CD4-positive, alpha-beta T cell treated with Interleukin-21 for 1 hour (primary cell): ENCODE data around the gene LRRK1.
A peak's percentile ranks its signal among the peaks of the same experiment; 100 is the strongest.

ENCODE experiments used
- DNase-seq: peaks from one replicate; pipeline ENCODE4 v3.0.0-alpha.2; 2020

Gene LRRK1

GRCh38 chr15:100939791-100940190 is 20.6 kb downstream of the LRRK1 start:
- DNase-seq: no peak

DNA sequence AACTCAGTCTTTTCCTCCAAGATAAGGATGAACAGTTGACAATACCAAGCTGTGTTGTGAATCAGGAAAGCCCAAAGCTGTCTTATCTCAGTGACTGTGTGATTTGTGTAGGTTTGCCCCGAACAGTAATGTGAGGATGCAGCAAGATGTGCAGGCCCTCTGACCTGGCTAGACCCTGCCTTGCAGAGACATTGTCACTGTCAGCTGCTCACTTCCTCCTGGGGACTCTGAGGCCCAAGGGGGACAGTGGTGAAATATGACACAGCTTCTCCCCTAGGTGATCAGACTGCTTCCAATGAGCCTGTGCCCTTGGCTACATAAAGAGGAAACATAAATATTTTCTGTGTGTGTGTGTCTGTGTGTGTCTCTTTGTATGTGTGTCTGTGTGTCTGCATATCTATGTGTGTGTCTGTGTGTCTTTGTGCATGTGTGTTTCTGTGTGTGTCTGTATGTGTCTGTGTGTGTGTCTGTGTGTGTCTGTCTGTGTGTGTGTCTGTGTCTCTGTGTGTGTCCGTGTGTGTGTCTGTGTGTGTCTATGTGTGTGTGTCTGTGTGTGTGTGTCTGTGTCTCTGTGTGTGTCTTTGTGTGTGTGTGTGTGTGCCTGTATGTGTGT is 21.7 kb downstream of the LRRK1 start:
- DNase-seq: peak; percentile 29

DNA sequence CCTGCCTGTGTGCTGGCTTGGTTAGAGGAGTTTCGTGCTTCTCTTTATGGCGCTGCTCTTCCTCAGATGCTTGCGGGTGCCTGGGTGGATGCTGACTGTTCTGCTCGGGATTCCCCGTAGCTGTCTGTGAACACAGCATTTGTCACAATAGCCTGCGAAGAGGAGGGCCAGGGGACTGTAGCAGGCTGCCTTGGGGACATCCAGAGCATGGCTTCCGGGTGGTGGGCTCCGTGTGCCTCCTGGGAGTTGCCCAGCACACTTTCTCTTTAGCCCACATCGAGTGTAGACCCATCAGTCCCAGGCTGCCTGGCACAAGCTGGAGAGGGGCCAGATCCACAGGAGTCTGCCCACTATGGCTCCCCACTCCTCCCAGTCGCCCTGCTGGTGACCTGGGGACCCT is 22.4 kb downstream of the LRRK1 start:
- no peak for DNase-seq

- no peak for DNase-seq
These were observed 23.7 kb downstream of the LRRK1 start for GRCh38 chr15:100942656-100943425.

GRCh38 chr15:100944244-100944895 is 25.2 kb downstream of the LRRK1 start:
- DNase-seq: no peak

- no peak for DNase-seq
These were observed 25.8 kb downstream of the LRRK1 start for GRCh38 chr15:100944986-100945385.

DNA sequence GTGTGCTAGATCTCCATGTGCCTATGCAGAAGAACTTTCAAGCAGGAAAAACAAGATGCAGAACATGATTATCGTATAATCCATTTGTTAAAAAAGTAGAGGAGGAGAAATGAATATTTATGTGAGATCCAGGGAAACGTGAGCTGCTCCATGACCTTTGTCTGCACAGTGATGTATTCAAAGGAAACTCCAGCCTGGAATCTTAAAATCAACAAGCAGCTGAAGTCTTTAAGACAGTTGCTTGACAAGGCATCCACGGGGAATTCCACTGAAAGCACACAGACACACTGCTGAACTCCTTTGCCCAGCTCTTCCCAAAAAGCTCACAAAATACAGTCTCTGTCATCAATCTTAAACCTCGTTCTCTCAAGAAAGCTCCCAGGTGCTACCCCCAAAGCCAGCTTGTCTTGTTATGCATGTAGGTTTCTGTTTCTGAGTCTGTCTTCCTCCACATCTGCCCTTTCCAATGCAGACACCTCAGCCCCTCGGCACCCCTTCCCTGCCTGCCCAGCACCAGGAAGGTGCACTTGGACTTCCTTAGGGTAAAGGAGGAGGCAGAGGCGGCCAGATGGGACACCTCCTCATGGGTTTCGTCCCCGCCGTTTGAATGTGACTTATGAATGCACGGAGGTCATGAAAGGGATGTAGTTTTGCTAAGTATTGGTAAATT is 28.7 kb downstream of the LRRK1 start:
- DNase-seq: no peak

GRCh38 chr15:100948430-100948762 is 29.2 kb downstream of the LRRK1 start:
- no peak for DNase-seq

GRCh38 chr15:100949691-100950090 is 30.5 kb downstream of the LRRK1 start:
- no peak for DNase-seq

DNA sequence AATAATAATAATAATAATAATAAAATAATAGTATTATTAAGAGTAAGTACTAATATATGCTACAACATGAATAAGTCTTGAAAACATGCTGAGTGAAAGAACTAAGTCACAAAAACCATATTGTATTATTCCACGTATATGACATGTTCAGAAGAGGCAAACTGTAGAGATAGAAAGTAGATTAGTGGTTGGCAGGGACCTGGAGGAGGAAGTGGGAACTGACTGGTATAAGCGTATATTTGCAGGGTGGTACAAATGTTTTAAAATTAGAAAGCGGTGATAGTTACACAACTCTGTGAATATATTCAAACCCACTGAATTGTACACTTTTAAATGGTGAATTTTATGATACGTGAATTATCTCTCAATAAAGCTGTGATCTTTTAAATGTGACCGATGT is 32.8 kb downstream of the LRRK1 start:
- DNase-seq: no peak

GRCh38 chr15:100952566-100952965 is 33.4 kb downstream of the LRRK1 start:
- DNase-seq: no peak

DNA sequence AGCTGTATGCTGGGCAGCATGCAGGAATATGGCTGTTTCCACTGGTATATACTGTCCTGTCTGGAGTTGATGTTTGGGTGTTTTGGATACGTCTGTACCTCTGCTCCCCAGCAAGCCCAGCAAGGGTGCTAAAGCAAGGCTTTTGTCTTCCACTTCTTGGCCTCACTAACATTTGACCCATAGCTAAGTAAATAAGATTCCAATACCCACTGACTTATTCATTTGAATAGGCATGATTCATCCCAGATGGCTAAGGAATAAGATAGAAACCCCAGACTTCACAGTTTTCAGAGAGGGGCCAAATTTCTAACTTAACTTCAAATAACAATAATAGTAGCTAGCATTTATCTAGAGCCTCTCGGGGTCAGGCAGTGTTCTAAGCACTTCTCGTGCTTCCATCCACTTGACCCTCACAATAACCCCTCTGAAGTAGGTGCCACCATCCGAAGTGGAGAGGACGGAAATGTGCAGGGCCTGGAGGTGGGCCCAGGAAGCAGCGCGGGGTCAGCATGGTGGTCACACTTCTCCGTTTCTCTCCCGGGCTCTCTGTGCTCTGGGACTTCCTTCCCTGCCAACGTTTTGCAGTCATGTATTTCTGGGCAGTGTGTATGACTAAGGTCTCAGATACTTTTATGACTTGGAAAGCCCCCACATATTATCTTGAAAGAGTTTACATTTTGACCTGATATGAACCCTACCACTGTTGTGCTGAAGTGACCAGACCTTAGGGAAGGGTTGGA is 39.3 kb downstream of the LRRK1 start:
- no peak for DNase-seq

DNA sequence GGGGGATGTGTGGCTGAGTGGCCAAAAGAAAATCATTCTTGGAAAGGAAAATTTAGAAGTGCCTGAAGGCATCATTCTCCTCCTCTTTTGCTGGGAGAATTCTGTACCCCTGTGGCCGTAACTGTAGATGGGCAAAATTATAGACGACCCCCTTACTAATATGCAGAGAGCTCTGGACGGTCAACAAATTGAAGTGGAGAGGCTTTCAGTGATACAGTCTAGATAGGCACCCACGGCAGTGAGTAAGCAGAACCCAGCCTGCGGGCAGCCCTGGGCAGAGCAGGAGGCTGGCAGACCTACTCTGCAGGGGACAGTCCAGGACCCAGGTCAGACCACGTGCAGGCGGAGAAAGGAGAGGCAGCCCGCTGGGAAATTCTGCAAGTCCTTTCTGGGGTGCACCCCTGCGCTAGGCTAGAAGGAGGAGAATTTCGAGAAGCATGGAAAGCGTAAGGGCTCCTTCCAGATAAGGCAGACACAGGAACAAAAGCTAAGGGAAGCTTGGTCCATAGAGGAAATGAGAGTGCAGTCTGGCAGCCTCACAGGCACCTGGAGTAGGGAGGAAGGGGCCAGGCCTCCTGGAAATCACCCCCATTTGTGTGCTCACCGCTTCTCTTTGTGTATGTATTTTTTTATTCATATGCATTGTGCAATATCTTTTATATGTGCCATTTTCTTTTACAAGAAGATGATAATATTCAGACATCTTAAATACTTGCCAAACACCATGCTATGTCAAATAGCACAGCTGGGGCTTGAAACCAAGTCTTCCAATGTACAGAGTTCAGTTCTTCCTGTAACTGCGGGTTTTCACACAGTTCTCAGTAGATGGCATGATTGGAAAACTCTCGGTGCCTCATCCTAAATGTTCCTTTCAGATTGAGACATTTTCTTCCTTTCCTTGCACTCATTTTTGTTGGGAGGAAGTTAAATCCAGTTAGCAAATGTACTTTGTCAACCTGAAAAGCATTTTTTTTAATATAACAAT is 40.2 kb downstream of the LRRK1 start:
- no peak for DNase-seq

- no peak for DNase-seq
These were observed 47.8 kb downstream of the LRRK1 start for GRCh38 chr15:100966997-100967396.

DNA sequence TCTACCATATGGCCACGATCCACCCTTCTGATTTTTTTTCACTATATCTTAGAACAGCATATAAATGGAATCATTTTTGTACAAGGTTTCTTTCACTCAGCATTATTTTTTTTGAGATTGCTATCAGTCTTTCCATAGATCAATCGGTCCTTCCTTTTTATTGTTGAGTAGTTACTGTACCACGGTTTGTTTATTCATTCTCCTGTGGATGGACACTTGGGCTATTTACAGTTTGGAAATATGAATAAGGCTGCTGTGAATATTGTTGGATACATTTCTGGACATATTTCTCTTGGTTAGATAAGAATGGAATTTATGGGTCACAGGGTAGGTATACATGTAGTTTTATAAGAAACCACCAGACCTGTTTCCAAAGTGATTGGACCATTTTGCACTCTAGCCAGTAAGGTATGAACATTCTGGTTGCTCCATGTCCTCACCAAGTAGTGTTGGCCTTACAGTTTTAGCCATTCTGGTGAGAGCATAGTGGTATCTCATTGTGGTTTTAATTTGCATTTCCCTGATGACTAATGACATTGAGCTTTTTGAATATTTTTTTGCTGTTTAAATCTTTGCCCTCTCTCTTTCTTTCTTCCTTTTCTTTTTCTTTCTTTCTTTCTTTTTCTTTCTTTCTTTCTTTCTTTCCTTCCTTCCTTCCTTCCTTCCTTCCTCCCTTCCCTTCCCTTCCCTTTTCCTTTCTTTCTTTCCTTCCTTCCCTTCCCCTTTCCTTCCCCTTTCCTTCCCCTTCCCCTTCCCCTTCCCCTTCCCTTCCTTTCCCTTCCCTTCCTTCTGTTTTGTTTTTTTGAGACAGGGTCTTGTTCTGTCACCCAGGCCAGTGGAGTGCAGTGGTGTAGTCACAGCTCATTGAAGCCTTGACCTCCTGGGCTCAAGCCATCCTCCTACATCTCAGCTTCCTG is 49.2 kb downstream of the LRRK1 start:
- DNase-seq: no peak

DNA sequence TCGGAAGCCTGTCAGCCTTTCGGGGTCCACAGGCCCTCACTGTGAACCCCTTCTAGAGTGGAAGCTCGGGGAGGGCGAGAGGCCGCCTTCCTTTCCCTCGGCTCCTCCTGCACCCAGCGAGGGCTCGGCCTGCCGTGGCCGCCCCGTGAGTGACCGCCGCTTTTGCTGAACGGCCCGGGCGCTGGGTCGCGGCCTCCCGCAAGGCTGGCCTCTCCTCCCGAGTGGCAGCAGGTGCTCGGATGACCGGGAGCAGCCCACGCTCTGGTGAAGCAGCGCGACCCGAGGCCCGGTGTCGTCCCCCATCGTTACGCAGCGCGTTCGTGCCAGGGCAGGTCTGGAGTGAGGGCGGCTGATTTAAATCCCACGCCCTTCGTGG is 53.8 kb downstream of the LRRK1 start:
- DNase-seq: no peak

GRCh38 chr15:100973351-100974111 is 54.4 kb downstream of the LRRK1 start:
- DNase-seq: no peak

DNA sequence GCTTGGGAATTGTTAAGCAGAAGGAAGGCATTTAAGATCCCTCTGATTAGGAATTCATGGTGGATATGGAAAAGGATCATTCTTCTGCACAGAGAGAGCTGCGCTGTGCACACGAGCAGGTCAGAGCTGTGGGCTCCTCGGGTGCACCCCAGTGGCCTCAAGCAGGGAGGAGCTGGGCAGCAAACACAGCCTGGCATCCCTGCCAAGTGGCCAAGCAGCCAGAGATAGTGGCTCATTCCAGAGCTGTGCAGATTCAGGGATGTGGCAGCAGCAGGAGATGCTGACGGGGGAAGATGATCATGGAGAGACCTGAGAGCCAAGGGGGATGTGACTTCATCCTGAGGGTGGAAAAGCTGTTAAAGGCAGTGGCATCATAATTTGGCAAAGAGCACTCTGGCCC is 55.9 kb downstream of the LRRK1 start:
- no peak for DNase-seq

GRCh38 chr15:100980410-100981046 is 61.4 kb downstream of the LRRK1 start:
- no peak for DNase-seq
